ENCODE results near the gene PRSS3. TPM values are rescaled to one million over a fixed set of nuclear protein-coding genes. Genes with fewer than 3 reads are reported as not detected.
"Not testable (repeated sequence)": the region's sequence is repeated elsewhere in the genome, so short reads cannot be mapped to it uniquely, and the experiment has no call there.

Gene PRSS3
- total RNA-seq, 1 donor from 2014 or later, result not detected

GRCh38 chr9:33752130-33752637 is 43.2 kb upstream of the PRSS3 start:
- no peaks in the 10 kb centered on the region for H3K79me2 ChIP-seq (ENCODE audit: insufficient read depth, low read length)
- peaks cover 2% of the 10 kb centered on the region for H3K9me3 Mint-ChIP-seq (ENCODE audit: unreplicated experiment)
- no peak for FAIRE-seq

GRCh38 chr9:33752789-33753188 is 42.6 kb upstream of the PRSS3 start:
- H3K4me2 ChIP-seq (ENCODE audit: low read length); FAIRE-seq; H3K36me3 ChIP-seq (ENCODE audit: insufficient read depth, low read length); H3K79me2 ChIP-seq (ENCODE audit: insufficient read depth, low read length); DNase-seq (ENCODE audit: low read depth); H3K27ac Mint-ChIP-seq (ENCODE audit: unreplicated experiment); H2AFZ ChIP-seq (ENCODE audit: low read depth, low read length); H3K27ac ChIP-seq (ENCODE audit: low read depth, low read length); H3K4me1 Mint-ChIP-seq (ENCODE audit: low read depth, unreplicated experiment); H3K4me3 Mint-ChIP-seq (ENCODE audit: unreplicated experiment); H3K9ac ChIP-seq (ENCODE audit: low read length); H3K4me1 ChIP-seq (ENCODE audit: insufficient read depth, low read length); H3K9me3 ChIP-seq (ENCODE audit: insufficient read depth, low read depth, low read length); H4K20me1 ChIP-seq (ENCODE audit: insufficient read depth, low read length); H3K9me3 Mint-ChIP-seq (ENCODE audit: unreplicated experiment); H3K36me3 Mint-ChIP-seq (ENCODE audit: low read depth, unreplicated experiment); H3K4me3 ChIP-seq (ENCODE audit: insufficient read depth, low read depth, low read length): not testable (repeated sequence)
- H3K27me3 ChIP-seq (ENCODE audit: insufficient read depth, low read length), result peaks cover 13% of the 10 kb centered on the region
- H3K27me3 Mint-ChIP-seq (ENCODE audit: low read depth, unreplicated experiment), result peaks cover 58% of the 10 kb centered on the region

More at GRCh38 chr9:33752130-33752637, 43.2 kb upstream of the PRSS3 start:
- Histone ChIP-seq H3K36me3 (ENCODE audit: insufficient read depth, low read length) (no peaks in the 10 kb centered on the region), H2AFZ (ENCODE audit: low read depth, low read length) (no peak overlapping the region), H3K9me3 (ENCODE audit: insufficient read depth, low read depth, low read length) (no peaks in the 10 kb centered on the region), H3K4me1 (ENCODE audit: insufficient read depth, low read length) (no peaks in the 10 kb centered on the region), H3K4me2 (ENCODE audit: low read length) (no peak overlapping the region), H4K20me1 (ENCODE audit: insufficient read depth, low read length) (no peaks in the 10 kb centered on the region), H3K4me3 (ENCODE audit: insufficient read depth, low read depth, low read length) (no peak overlapping the region), H3K9ac (ENCODE audit: low read length) (no peak overlapping the region), H3K27me3 (ENCODE audit: insufficient read depth, low read length) (peaks cover 13% of the 10 kb centered on the region), H3K27ac (ENCODE audit: low read depth, low read length) (no peak overlapping the region)
- Mint-ChIP-seq H3K36me3 (ENCODE audit: low read depth, unreplicated experiment) (no peaks in the 10 kb centered on the region), H3K27ac (ENCODE audit: unreplicated experiment) (no peak overlapping the region), H3K27me3 (ENCODE audit: low read depth, unreplicated experiment) (peaks cover 56% of the 10 kb centered on the region), H3K4me1 (ENCODE audit: low read depth, unreplicated experiment) (no peaks in the 10 kb centered on the region), H3K4me3 (ENCODE audit: unreplicated experiment) (no peak overlapping the region)
- DNase-seq (ENCODE audit: low read depth), result no peak
- no peak for TF ChIP-seq EZH2 (IDR thresholded peaks at IDR 0.05; ENCODE audit: insufficient read depth, low read length)
- TF ChIP-seq CTCF (IDR thresholded peaks at IDR 0.05; ENCODE audit: insufficient read depth, low read depth, low read length), result no peak

GRCh38 chr9:33759648-33760047 is 35.7 kb upstream of the PRSS3 start:
- not testable (repeated sequence) for H3K4me1 Mint-ChIP-seq (ENCODE audit: low read depth, unreplicated experiment); H3K9me3 ChIP-seq (ENCODE audit: insufficient read depth, low read depth, low read length); H3K9ac ChIP-seq (ENCODE audit: low read length); H3K4me1 ChIP-seq (ENCODE audit: insufficient read depth, low read length); H3K27ac Mint-ChIP-seq (ENCODE audit: unreplicated experiment); H4K20me1 ChIP-seq (ENCODE audit: insufficient read depth, low read length); H3K9me3 Mint-ChIP-seq (ENCODE audit: unreplicated experiment); H3K4me2 ChIP-seq (ENCODE audit: low read length); H3K27me3 ChIP-seq (ENCODE audit: insufficient read depth, low read length); FAIRE-seq; H3K79me2 ChIP-seq (ENCODE audit: insufficient read depth, low read length); H3K36me3 ChIP-seq (ENCODE audit: insufficient read depth, low read length); H3K4me3 Mint-ChIP-seq (ENCODE audit: unreplicated experiment); H3K4me3 ChIP-seq (ENCODE audit: insufficient read depth, low read depth, low read length); DNase-seq (ENCODE audit: low read depth); H3K36me3 Mint-ChIP-seq (ENCODE audit: low read depth, unreplicated experiment); H3K27ac ChIP-seq (ENCODE audit: low read depth, low read length)
- H3K27me3 Mint-ChIP-seq (ENCODE audit: low read depth, unreplicated experiment), result peaks cover 16% of the 10 kb centered on the region
- H2AFZ ChIP-seq (ENCODE audit: low read depth, low read length), result peak overlapping the region; percentile 4
